GM21576 (cell line): ENCODE data around the gene CCER1.

ENCODE experiments used
- ATAC-seq: cut with Tn5 transposase; IDR thresholded peaks from one replicate; pipeline ENCODE4 v1.9.1; 2021; ENCODE audit warnings: mild to moderate bottlenecking, moderate library complexity; ENCODE audit not compliant: unreplicated experiment

Gene CCER1

DNA sequence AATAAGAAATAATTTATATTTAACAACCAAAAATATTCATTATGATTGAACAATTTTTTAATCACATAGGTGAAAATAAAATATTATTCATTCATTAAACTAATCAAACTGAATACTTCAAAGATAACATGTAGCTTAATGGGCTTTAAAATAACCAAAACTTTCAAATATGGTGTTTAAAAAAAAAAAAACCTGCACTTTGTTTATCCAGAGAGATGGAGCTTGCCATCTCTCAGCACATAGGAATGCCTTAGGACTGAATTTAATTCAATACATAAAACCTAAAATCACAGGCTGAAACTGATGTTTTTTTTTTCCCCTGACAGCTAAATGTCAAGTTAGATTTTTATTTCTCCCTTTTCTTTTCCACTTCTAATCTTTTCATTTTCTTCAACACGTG is 14.4 kb upstream of the CCER1 start:
- no peak for ATAC-seq

DNA sequence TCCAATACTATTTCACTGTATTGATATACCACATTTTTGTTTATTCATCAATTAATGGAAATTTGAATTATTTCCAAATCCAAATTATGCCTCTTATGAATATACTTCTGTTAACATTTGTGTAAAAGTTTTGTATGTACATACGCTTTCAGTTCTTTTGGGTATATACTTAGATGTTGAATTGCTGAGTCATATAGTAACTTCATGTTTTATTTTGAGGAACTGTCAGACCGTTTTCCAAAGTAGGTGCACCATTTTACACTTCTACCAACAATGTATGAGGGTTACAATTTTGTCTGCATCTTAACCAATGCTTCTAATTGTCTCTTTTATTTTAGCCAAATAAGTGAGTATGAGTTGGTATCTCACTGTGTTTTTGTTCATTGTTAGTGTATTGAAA is 10.2 kb upstream of the CCER1 start:
- ATAC-seq: peak; percentile 82

DNA sequence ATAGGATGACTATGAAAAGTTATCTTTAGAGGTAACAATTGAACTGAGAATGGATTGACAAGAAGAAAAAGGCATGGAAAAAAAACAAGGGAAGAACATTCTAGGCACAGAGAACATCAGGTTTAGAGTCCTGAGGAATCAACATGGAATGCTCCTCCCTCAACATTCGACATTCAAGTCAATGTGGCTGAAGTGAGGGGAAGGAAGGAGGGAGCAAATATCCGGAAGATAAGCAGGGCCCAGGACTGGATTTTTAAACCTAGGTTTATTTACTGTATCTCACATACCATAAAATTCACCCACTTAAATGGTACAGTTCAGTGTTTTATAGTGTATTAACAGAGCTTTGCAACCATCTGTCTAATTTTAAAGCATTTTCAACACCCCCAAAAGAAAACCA is 9.6 kb upstream of the CCER1 start:
- ATAC-seq: no peak

DNA sequence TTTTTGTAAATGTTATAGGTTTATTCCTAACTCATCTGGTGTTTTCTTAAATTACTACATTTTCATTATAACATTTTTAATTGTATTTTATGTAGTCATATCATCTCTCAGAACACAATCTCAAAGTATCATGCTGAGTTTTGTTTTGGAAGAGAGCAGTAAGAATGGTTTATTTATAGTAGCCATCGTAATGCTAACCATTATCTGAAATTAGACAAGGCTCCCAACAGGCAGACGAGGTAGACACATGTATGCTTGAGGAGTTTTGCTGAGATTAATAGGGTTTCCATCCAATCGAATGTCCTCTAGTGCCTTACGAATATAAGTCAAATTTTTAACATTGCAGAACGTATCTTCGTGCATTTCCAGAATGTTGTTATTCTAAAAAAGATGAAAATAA is 9.0 kb upstream of the CCER1 start:
- no peak for ATAC-seq

DNA sequence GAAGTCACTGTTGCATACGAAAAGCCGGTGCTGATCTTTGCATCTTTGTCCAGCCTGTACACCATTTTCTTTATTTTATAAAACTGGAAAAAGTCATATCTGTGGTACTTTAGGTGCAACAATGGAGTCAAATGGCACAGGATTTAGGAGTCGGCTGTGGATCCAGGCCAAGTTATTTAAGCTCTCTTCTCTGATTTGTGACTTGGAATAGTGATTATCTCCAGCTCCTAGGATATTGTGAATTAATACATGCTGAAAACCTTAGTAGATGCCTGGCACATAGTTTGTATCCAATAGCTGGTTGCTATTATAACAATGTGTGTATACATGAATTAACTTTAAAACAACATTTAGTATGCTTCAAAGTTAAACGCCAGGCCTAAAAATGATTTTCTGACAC is 6.2 kb upstream of the CCER1 start:
- ATAC-seq: no peak

DNA sequence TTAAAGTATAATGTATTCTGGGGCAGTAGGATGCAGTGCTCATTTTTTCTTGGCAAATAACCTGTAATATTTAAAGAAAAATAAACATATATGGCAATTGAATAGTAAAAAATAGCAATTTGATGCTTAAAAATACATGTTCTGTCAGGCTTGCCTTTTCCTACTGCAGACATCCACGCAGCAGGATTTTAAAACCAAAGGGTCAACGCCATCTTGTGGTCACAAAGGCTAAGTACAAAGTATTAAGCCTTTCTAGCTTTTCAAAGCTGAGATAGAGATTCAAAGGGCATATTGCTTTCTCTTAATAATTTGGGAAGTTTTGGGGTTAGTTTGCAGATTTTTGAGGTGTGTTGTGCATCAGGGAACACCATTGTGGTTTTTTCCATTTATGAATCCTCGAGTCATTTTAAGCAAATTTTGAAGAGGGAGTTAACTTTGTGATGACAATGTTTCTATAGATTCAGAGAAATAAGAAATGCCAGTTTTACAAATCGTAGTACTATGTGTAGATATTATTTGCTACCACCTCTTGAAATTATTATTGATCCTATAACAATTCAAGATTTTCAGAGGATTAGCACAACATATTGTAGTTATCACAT is 4.7 kb upstream of the CCER1 start:
- ATAC-seq: peak; percentile 72

DNA sequence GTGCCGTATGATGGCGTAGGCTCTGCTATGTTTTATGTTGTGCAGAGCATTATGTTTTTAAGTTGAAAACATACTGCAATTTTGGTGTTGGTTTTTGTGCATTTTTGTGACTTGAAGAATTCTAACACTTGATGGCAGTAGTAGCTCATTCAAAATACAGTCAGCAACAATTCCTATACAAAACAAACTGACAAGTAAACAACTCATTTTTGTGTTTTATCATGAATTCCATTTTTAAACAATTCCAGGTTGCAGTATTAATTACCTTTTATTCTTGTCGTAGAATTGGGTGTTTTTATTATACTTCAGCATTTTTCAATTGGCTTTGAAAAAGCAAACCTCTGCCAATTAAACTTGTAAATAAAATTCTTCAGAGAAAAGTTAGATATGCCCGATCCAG is 4.1 kb upstream of the CCER1 start:
- no peak for ATAC-seq

DNA sequence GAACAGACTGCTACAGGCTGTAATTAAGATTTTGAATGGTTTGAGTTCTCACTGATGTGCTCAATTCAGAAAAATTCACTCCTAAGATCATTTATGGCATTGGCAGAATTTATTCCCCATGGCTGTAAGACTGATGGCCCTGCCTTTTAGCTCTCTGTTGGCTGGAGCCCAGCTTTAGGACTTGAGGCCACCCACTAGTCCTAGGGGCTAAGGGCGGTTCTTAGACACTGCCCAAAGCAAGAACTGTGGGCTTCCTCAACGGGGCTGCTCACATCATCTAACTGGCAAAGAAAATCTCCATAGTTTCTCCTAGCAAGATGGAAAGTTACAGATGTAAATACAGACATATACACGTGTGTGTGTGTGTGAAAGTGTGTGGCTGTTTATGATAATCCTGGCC is 3.4 kb upstream of the CCER1 start:
- ATAC-seq: no peak

DNA sequence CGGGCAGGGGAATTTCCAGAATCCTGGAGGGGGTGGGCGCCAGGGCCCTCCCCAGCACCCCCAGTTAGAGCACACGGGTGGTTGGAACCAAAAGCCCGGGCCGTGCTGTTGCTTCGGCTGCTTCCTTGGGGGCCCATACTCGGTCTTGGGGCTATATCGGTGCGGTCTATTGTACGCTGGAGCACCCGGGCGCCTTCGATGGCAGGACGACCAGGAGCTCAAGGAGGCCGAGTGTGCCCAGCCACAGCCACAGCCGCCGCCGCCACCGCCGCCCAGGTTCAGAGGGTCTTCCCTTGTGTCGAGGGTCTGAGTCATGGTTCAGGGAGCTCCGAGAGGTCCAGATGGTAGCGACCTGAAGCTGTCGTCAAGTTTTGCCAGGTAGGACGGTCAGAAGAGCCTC is 548 bp downstream of the CCER1 start:
- no peak for ATAC-seq

DNA sequence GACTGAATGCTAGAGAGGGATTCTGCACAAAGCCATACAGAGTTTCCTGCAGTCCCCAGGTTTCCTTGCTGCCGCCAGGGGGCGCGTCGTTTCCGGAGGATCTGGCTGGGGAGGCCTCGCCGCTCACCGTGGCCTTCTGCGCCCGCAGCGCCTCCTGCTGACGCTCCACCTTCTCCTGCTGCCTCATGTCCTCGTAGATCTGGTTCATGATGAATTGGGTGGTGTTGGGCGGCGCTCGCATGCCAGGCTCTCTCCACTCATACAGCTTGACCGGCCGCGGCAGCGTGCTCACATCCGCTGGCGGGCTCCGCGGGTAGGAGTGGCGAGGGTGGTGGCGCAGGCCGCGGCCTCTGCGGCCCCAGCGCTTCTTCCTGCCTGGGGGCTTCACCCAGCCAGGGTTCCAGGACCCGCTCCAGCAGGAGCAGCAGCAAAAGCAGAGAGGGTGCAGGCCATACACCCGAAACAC is 987 bp downstream of the CCER1 start:
- no peak for ATAC-seq

DNA sequence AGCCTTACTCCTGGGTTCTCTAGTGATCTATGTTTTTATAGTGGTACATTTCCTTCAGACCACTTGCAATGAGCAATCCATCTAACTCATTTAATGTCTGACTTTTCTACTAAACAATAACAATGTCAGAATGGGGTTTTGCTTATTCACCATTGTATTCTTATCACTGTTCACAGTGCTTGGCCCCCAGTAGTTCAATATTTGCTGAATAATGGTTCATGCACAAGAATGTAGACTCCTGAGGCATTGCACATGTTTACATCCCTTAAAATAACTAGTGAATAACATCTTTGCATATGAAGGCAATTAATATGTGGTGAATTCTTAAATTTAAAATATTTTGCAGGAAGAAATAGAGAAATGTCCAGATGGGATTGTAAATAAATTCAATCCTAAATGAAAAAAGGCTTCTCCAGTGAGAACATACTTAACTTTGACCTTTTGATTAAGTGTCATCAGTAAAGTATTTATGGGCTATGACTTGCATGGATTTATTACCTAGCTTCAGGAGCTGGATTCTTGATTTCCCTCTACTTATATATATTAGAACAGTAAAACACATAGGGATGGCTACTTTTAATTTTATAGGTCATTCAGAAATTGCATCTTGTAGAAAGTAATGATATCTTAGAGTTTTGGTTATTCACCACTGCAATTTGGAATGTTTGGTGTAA is 3.4 kb downstream of the CCER1 start:
- ATAC-seq: no peak

DNA sequence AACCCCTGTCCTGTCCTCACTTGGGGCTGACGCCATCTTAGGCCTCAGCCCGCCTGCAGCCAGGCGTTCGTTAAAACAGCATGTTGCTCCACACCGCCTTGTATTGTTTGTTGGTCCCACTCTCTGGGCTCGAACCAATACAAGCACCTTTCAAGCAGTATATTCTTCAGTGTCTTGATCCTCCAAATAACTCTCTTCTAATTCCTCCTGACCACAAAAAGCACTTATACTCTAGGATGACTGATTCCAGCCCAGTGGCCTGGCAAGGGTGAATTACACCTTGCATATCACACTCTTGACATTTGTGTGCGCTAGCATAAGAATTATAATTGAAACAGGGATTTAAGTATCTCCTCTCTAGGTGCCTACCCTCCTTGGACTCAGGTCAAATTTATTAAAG is 7.1 kb downstream of the CCER1 start:
- no peak for ATAC-seq

DNA sequence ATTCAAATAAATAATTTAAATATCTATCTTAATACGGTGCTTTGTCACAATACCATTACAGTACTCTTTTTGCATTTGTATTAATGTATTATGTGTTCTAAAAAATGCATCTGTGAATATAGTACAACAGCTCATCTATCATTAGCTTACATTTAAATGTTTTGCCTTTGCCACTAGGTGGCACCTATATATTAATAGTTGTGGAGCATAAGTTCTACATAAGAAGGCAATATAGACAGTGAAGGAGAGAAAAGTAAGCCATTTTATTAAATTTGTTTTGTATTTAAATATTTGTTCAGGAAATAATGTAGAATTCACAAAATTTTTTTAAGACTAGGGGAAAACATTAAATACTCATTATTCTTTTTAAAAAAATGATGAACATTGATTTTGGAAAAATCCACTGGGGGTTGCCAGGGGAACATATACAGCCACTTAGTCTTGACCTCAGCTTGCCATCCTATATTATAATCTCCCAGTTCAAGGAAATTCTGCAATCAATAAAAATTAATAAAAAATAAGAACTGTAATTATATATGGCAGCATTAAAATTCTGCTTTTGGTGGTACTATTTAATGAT is 9.8 kb downstream of the CCER1 start:
- peak; percentile 75 for ATAC-seq

DNA sequence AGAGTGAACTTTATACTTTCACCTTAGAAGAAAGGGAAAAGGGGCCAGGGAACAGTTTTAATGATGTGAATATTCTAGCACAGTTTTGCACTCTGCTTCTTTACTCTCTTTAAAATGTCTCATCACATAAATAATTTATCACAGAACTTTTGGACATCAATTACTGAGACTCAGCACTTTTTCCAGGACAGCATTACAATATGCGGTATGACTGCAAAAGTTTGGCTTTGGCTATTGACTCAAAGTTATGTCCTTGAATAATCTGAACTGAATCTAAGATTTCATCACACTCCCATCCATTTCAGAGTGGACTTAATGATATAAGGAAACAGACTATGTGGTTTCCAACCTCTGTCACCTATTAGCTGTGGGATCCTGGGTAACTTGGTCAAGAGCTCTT is 11.7 kb downstream of the CCER1 start:
- ATAC-seq: no peak

DNA sequence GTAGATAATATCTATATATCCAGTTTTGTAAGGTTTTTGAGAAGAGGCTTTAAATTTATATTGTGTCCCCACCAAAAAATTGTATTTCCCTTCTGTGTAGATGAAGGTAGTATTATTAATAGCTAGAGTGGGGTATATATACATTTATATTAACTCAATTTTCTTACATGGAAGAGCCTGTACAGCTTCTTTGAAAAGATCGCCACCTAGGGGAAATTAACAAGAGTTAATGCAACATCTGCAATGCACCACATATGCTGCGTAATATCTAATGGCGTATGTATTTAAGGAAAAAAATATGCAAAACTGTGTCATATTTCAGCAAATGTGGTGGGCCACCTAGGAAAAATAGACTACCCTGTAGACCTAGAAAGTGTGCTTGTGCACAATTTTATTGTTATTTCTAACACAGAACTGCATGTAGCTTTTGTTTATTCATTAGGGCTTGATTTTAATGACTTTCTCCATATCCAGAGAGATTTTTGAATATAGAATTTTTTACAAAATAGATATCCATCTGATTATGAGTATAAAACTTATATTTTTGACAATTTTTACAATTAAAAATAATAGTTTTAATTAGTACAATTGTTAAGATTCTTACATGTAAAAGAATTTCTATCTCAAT is 14.0 kb downstream of the CCER1 start:
- ATAC-seq: peak; percentile 89

DNA sequence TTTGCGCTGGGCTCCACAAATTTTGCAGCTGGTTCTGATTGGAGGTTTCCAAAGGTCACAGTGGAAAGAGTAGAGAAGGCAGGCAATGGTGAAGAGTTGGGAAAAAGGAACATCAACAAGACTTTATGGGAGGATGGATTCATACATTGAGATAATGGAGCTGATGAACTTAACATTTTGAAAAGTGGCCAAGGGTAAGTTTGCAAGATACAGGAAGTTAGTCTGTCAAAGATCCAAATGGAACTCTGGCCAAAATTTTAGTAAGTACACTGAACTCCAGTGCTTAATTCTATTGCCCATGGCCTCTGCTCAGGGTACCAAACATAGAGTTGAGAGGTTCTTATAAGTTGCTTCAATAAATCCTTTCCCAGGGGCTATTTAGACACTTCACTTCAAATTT is 15.6 kb downstream of the CCER1 start:
- no peak for ATAC-seq

DNA sequence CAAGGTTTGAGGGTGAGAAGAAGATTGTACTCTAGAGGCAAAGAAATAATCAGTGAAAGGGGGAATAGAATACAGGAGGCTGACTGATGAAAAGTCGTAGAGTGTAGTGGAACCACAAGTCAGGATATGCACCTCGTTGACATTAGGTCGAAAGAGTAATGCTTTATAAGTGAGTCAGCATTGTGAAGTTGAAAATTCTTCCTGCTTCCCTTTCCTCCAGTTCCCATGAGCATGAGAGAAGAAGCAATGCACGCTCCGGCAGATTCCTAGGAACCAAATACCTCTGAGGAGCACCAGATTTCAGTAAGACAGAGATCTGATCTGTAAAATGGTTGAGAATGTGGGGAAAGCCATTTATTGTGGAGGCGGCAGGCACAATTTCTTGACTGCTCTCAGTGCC is 16.5 kb downstream of the CCER1 start:
- no peak for ATAC-seq

DNA sequence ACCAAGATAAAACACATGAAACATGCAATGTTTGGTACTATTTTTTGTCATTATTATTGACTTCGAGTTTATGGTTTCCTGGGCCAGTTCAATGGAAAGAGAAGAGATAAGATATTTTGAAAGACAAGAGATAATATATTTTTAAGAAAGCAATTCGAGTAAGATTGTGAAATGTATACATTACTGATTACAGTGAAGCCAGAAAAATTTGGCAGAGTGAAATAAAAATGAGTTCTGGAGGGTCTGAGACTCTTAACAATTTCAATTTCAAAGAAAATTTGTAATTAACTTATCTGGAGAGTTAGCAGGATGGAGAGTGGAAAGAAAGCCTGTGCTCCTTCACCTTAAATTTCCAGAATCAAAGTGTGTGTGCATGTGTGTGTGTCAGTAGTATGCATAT is 17.3 kb downstream of the CCER1 start:
- no peak for ATAC-seq

DNA sequence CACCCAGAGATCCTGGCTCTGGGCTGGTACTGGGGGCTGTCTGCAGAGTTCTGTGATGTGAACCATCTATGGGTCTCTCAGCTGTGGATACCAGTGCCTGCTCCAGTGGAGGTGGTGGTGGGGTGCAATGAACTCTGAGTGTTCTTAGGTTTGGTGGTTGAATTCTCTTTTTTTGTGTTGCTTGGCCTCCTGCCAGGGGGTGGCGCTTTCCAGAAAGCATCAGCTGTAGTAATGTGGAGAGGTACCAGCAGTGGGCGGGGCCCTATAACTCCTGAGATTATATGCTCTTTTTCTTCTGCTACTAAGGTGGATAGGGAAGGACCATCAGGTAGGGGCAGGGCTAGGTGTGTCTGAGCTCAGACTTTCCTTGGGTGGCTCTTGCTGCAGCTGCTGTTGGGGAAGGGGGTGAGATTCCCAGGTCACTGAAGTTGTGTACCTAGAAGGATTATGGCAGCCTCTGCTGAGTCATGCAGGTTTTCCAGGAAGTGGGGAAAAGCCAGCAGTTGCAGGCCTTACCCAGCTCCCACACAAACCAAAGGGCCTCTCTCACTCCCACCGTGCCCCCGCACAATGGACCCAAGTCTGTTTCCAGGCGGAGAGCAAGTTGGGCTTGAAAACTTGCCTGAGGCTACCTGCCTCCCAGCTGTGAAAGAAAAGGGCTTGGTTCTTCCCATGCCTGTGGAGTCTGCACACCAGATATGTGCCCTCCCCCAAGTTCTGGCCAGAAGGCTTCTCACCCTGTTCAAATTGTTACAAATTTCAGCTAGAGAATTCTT is 18.6 kb downstream of the CCER1 start:
- no peak for ATAC-seq

DNA sequence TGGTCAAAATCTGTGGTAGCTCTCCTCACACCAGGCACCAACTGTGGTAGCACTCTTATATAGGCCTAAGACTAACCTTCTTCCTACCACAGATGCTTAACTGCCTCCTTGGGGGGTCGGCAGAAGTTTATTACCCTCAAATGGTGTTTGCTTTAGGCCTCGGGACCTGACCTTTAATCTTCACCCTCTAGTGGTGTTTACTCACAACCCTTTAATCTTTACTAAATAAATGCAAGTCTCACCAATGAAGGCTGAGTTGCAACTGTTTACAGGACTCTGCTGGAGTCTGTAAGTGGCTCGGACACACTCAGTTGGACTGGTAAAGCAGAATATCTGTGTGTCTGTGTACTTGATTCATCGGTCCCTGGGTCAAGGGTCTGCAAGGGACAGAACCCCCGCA is 29.4 kb downstream of the CCER1 start:
- no peak for ATAC-seq

DNA sequence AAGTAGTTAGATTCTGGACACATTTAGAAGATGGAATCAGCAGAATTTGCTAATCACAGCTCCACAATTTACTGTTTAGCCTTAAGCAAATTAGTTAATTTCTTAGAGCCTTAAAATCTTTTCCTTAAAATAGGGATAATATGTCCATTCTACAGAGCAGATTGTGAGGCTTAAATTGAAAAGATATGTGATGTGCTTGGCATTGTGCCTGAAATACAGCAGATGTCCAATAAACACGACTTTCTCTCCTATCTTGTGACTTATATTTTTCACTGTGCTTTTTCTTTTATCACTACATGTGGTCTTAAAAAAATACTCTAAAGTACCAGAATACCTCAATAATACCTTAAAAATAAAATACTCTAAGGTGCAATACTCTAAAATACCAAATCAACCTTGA is 30.6 kb downstream of the CCER1 start:
- ATAC-seq: no peak
